ENCODE measurements around the gene AMOTL1.

DNA sequence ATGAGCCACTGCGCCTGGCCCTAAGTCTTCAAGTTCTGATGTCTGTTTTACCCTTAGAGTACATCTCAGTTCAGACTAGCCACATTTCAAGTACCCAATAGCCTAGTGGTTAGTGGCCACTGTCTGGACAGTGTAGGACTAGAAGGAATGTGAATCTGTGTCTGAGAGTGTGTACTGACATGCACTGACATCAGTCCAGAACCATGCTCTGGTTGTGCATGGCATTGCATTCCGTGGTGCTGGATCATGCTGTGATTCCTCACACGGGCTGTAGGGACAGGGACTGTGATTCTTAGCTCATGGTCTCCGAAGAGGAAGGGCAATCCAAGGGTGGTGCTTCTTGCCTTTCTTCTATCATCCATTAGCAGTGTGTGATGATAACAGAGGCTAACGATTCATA, 41.1 kb downstream of the AMOTL1 start:
- TF ChIP-seq EZH2 (IDR thresholded peaks at IDR 0.05; ENCODE audit: borderline replicate concordance, low read depth, low read length, severe bottlenecking), result no peak
- TF ChIP-seq CTCF (IDR thresholded peaks at IDR 0.05; ENCODE audit: borderline replicate concordance, extremely low read depth, low read length, poor library complexity, severe bottlenecking), result no peak
